Left ventricle myocardium inferior (tissue), 1 donor: ENCODE data around the gene SNN. TPM values are rescaled to one million over a fixed set of nuclear protein-coding genes. Genes with fewer than 3 reads are reported as not detected.

Experiments used
- DNase-seq: peaks from one replicate; pipeline ENCODE4 v3.0.0-alpha.2; 2020
- H3K27ac ChIP-seq: fragments of 200-600 bp; replicated peaks from 2 replicates; pipeline ENCODE4 v1.8.0; 2021
- H3K27me3 ChIP-seq: fragments of 200-600 bp; 2 replicates; pipeline ENCODE4 v1.8.0; 2021; ENCODE audit warnings: low read depth
- H3K36me3 ChIP-seq: fragments of 200-600 bp; 2 replicates; pipeline ENCODE4 v1.8.0; 2021
- H3K4me1 ChIP-seq: fragments of 200-600 bp; 2 replicates; pipeline ENCODE4 v1.8.0; 2021
- H3K4me3 ChIP-seq: fragments of 200-600 bp; 2 replicates; pipeline ENCODE4 v1.8.0; 2021; ENCODE audit warnings: mild to moderate bottlenecking, moderate library complexity
- H3K9me3 ChIP-seq: fragments of 200-600 bp; replicated peaks from 2 replicates; pipeline ENCODE4 v1.8.0; 2021
- CTCF ChIP-seq: fragments of 200-600 bp; IDR thresholded peaks from 2 replicates; pipeline ENCODE4 v1.8.0; 2021; ENCODE audit warnings: antibody characterized with exemption, mild to moderate bottlenecking, borderline replicate concordance
- intact Hi-C: fragments of 100-400 bp; cut with micrococcal nuclease; formaldehyde crosslinking; loops from one replicate; pipeline ENCODE4 v1.11.0; 2022
- total RNA-seq: library from RNA; stranded (reverse); fragmentation: NEBNext Ultra II Directional; extraction: Animal tissue kit (Norgen Biotek cat#: 25700); gene quantifications from one replicate; pipeline ENCODE4 v1.2.1, GENCODE V29; 2021
- donor health status: DM: no; HTN: yes; CAD: no; lungs with severe emphysema.

The SNN gene
- total RNA-seq, 1 donor from 2014 or later: 28.2 TPM

GRCh38 chr16:11668623-11669379 is 546 bp downstream of the SNN start:
- H3K36me3 ChIP-seq: no peaks in the 10 kb centered on the region
- intact Hi-C loops: no loop called here
- DNase-seq: no peak
- H3K27ac ChIP-seq: peak overlapping the region; percentile 85
- H3K27me3 ChIP-seq: no peaks in the 10 kb centered on the region
- no peaks in the 10 kb centered on the region for H3K9me3 ChIP-seq
- no peak for TF ChIP-seq CTCF
- H3K4me1 ChIP-seq: peaks cover 71% of the 10 kb centered on the region
- peak overlapping the region; percentile 98 for H3K4me3 ChIP-seq

DNA sequence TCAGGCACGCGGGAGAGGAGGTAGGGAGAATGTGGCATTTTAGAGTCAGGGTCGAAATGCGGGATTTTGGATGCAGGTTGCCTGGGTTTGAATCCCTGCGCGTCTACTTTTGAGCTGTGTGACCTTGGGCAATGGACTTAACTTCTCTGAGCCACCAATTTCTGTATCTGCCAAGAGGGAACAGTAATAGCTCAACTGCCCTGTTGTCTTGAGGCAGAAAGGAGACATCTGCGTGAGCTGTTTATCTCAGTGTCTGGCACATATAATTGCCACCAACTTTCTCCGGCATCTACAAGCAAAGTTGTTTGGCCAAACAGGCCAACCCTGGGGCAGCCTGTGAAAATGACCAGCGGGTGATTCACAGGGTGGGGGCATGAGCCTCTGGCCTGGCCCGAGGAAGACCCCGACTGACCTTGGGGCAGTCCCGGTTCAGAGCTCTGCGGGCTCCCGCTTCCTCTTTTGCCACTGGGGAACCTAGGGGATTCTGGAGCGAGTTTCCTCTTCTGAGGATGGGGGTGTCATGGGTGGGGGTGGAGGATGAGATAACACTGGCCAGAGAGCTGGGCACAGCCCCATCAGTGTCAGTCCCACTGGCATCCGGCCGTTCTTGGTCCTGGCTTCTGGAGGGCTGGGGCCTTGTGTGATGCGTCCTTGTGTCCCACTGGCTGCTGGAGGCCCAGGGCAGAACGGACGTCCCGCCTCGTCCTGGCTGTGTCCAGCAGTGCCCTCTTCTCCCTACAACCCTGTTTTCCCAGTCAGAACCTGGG is 1.3 kb downstream of the SNN start:
- no peak for TF ChIP-seq CTCF
- intact Hi-C loops: no loop called here
- Histone ChIP-seq H3K36me3 (no peaks in the 10 kb centered on the region), H3K9me3 (no peaks in the 10 kb centered on the region), H3K4me3 (peak overlapping the region; percentile 98), H3K27me3 (no peaks in the 10 kb centered on the region), H3K4me1 (peaks cover 74% of the 10 kb centered on the region), H3K27ac (peak overlapping the region; percentile 85)
- peak; percentile 59 for DNase-seq

GRCh38 chr16:11670171-11671131 is 2.2 kb downstream of the SNN start:
- Histone ChIP-seq H3K4me1 (peaks cover 75% of the 10 kb centered on the region), H3K27ac (peak overlapping the region; percentile 85), H3K27me3 (no peaks in the 10 kb centered on the region), H3K4me3 (peak overlapping the region; percentile 98), H3K36me3 (no peaks in the 10 kb centered on the region), H3K9me3 (no peaks in the 10 kb centered on the region)
- intact Hi-C loops: no loop called here
- TF ChIP-seq CTCF: no peak
- no peak for DNase-seq

- TF ChIP-seq CTCF: no peak
- Histone ChIP-seq H3K4me3 (no peak overlapping the region), H3K27me3 (no peaks in the 10 kb centered on the region), H3K9me3 (no peaks in the 10 kb centered on the region), H3K27ac (peak overlapping the region; percentile 85), H3K36me3 (peaks cover 5% of the 10 kb centered on the region), H3K4me1 (peaks cover 82% of the 10 kb centered on the region)
- intact Hi-C loops: no loop called here
- DNase-seq: no peak
These were observed 3.0 kb downstream of the SNN start for GRCh38 chr16:11671271-11671670.

GRCh38 chr16:11671676-11672075 is 3.4 kb downstream of the SNN start:
- DNase-seq: no peak
- intact Hi-C loops: no loop called here
- Histone ChIP-seq H3K9me3 (no peaks in the 10 kb centered on the region), H3K4me1 (peaks cover 86% of the 10 kb centered on the region), H3K4me3 (no peak overlapping the region), H3K27me3 (no peaks in the 10 kb centered on the region), H3K27ac (peak overlapping the region; percentile 85), H3K36me3 (peaks cover 9% of the 10 kb centered on the region)
- no peak for TF ChIP-seq CTCF
